K562 treated with DMSO at 1 percent for 4 hours (cell line): ENCODE data around the gene ACE2. TPM values are rescaled to one million over a fixed set of nuclear protein-coding genes. Genes with fewer than 3 reads are reported as not detected.

Experiments
- total RNA-seq: library from RNA; unstranded; fragments of 300-600 nt; gene quantifications from 2 replicates; pipeline ENCODE4 v1.2.3, GENCODE V29; 2022; ENCODE audit not compliant: insufficient read depth

ACE2 gene
- total RNA-seq, result not detected in 2 replicates

DNA sequence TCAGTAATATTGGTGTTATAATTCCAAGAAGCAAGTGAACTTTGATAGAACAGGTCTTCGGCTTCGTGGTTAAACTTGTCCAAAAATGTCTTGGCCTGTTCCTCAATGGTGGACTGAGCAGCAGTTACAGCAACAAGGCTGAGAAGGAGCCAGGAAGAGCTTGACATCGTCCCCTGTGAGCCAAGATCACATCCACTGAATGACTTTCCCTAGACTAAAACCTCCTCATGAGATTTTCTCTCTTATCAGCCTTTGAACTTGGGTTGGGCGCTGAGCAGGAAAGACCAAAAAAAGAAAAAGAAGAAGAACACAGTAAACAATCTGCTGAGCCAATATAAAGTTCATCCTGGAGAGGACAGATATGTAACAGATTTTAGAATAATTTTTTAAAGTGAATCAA is at the start of gene ACE2:
TSS of gene ACE2 (minus strand) at position 216 of the 400 bp plus-strand sequence. CDS start at position 167, 49 bp downstream.

Other genes with a start within 250 kb of the ACE2 start
- not detected in 2 replicates for gene VEGFD, start 216.5 kb downstream of the ACE2 start, total RNA-seq
- gene PIR, start 107.6 kb downstream of the ACE2 start, total RNA-seq, result 6.5 and 6.9 TPM in 2 replicates
- gene BMX, start 100.2 kb downstream of the ACE2 start, total RNA-seq, result 0.49 TPM in 1 of 2 replicates, not detected in the other
- gene CLTRN, start 63.8 kb upstream of the ACE2 start, total RNA-seq, result not detected in 2 replicates
- gene CA5B, start 137.3 kb upstream of the ACE2 start, total RNA-seq, result 1.0 and 1.1 TPM in 2 replicates
- gene ZRSR2, start 189.5 kb upstream of the ACE2 start, total RNA-seq, result 9.0 and 13.4 TPM in 2 replicates